GM23338 (cell line): ENCODE measurements around the gene PCBP4. TPM values are rescaled to one million over a fixed set of nuclear protein-coding genes. Genes with fewer than 3 reads are reported as not detected.
"Not testable (repeated sequence)": the region's sequence is repeated elsewhere in the genome, so short reads cannot be mapped to it uniquely, and the experiment has no call there.

ENCODE experiments used
- ATAC-seq: fragments of 200-7000 bp; cut with Tn5 transposase; 3 replicates; pipeline ENCODE4 v1.9.1; 2020
- DNase-seq: peaks from one replicate; pipeline ENCODE4 v3.0.0-alpha.2; 2015; ENCODE audit warnings: low spot score
- H2AFZ ChIP-seq: fragments of 200-600 bp; sonication (generic); 2 replicates; pipeline ENCODE4 v1.8.0; 2016; ENCODE audit warnings: antibody characterized with exemption, mild to moderate bottlenecking, moderate library complexity
- H3F3A ChIP-seq: fragments of 200-600 bp; sonication (generic); replicated peaks from 2 replicates; pipeline ENCODE4 v1.8.0; 2017; ENCODE audit warnings: antibody characterized with exemption, mixed run types, low read depth
- H3K27ac ChIP-seq: fragments of 200-600 bp; sonication (generic); 2 replicates; pipeline ENCODE4 v1.6.1; 2016; ENCODE audit warnings: low read depth
- H3K27me3 ChIP-seq: fragments of 200-600 bp; sonication (generic); 2 replicates; pipeline ENCODE4 v1.8.0; 2016; ENCODE audit warnings: mild to moderate bottlenecking, mixed run types, moderate library complexity; ENCODE audit not compliant: insufficient read depth
- H3K36me3 ChIP-seq: fragments of 200-600 bp; sonication (generic); 2 replicates; pipeline ENCODE4 v1.8.0; 2016; ENCODE audit warnings: mild to moderate bottlenecking; ENCODE audit not compliant: insufficient read depth
- H3K4me1 ChIP-seq: fragments of 200-600 bp; sonication (generic); 2 replicates; pipeline ENCODE4 v1.8.0; 2016; ENCODE audit warnings: mild to moderate bottlenecking, moderate library complexity; ENCODE audit not compliant: insufficient read depth
- H3K4me2 ChIP-seq: fragments of 200-600 bp; sonication (generic); 2 replicates; pipeline ENCODE4 v1.7.1; 2017; ENCODE audit warnings: mixed run types
- H3K4me3 ChIP-seq: fragments of 200-600 bp; sonication (generic); 2 replicates; pipeline ENCODE4 v1.6.1; 2016; ENCODE audit warnings: mixed run types
- H3K79me2 ChIP-seq: fragments of 200-600 bp; sonication (generic); replicated peaks from 2 replicates; pipeline ENCODE4 v1.8.0; 2017; ENCODE audit warnings: mild to moderate bottlenecking; ENCODE audit not compliant: insufficient read depth
- H3K9me2 ChIP-seq: fragments of 200-600 bp; sonication (generic); 2 replicates; pipeline ENCODE4 v1.8.0; 2017; ENCODE audit not compliant: insufficient read depth
- H4K20me1 ChIP-seq: fragments of 200-600 bp; sonication (generic); replicated peaks from 2 replicates; pipeline ENCODE4 v1.8.0; 2017; ENCODE audit warnings: mild to moderate bottlenecking; ENCODE audit not compliant: insufficient read depth
- H3K27ac Mint-ChIP-seq: 2 replicates; pipeline ENCODE4 v1.8.0; 2020; ENCODE audit warnings: inconsistent platforms, mild to moderate bottlenecking, moderate library complexity, mixed read lengths
- H3K27me3 Mint-ChIP-seq: 3 replicates; pipeline ENCODE4 v1.8.0; 2022; ENCODE audit warnings: low read depth, mild to moderate bottlenecking, moderate library complexity, mixed read lengths, inconsistent platforms; ENCODE audit not compliant: insufficient read depth, poor library complexity
- H3K36me3 Mint-ChIP-seq: 3 replicates; pipeline ENCODE4 v1.8.0; 2021; ENCODE audit warnings: low read depth, mild to moderate bottlenecking, inconsistent platforms, moderate library complexity, mixed read lengths
- H3K4me1 Mint-ChIP-seq: 3 replicates; pipeline ENCODE4 v1.8.0; 2020; ENCODE audit warnings: mild to moderate bottlenecking, inconsistent platforms, mixed read lengths
- H3K4me3 Mint-ChIP-seq: 3 replicates; pipeline ENCODE4 v1.8.0; 2021; ENCODE audit warnings: moderate library complexity, mild to moderate bottlenecking, inconsistent platforms, mixed read lengths
- H3K9me3 Mint-ChIP-seq: 3 replicates; pipeline ENCODE4 v1.8.0; 2020; ENCODE audit warnings: moderate library complexity, mild to moderate bottlenecking, inconsistent platforms, mixed read lengths
- EZH2 ChIP-seq: fragments of 200-600 bp; sonication (generic); IDR thresholded peaks from one replicate; pipeline ENCODE4 v1.8.0; 2017; ENCODE audit warnings: antibody characterized with exemption, mild to moderate bottlenecking, low read depth; ENCODE audit not compliant: unreplicated experiment
- REST ChIP-seq: IDR thresholded peaks from one replicate; pipeline ENCODE4 v1.6.1; 2018; ENCODE audit warnings: antibody characterized with exemption; ENCODE audit not compliant: unreplicated experiment
- ZNF331 ChIP-seq: fragments of 250-450 bp; sonication (Bioruptor Pico); IDR thresholded peaks from 2 replicates; pipeline ENCODE4 v1.5.0; 2020; ENCODE audit warnings: low read depth, mild to moderate bottlenecking, moderate library complexity
- polyA plus RNA-seq: library from polyadenylated mRNA; unstranded; fragments of >200 nt; fragmentation: Nextera tagmentation; extraction: Ambion mirVana; gene quantifications from 2 replicates; pipeline ENCODE4 v1.2.1, GENCODE V29; 2016
- total RNA-seq: library from RNA; depleted of rRNA; stranded (reverse); fragments of >200 nt; shearing (Covaris generic); gene quantifications from 2 replicates; pipeline ENCODE4 v1.2.3, GENCODE V29; 2014

PCBP4 gene
- total and polyA plus RNA-seq, 2 experiments from 2014 or later = 11.8 to 37.6 TPM

- H2AFZ ChIP-seq = no peak overlapping the region
- H3K4me2 ChIP-seq = no peak overlapping the region
- H3K4me3 ChIP-seq = no peak overlapping the region
- no peak overlapping the region for H3K27ac Mint-ChIP-seq
- H3K4me1 Mint-ChIP-seq = no peaks in the 10 kb centered on the region
- H3K4me1 ChIP-seq = no peaks in the 10 kb centered on the region
- H3K27me3 Mint-ChIP-seq = peaks cover 2% of the 10 kb centered on the region
- no peak for TF ChIP-seq EZH2
- H3K36me3 ChIP-seq = peaks cover 7% of the 10 kb centered on the region; the same call in 1 of the 2 replicates
- peaks cover 46% of the 10 kb centered on the region for H3K36me3 Mint-ChIP-seq
- H4K20me1 ChIP-seq = peaks cover 3% of the 10 kb centered on the region
- no peaks in the 10 kb centered on the region for H3F3A ChIP-seq
- no peak for ATAC-seq
- H3K79me2 ChIP-seq = no peaks in the 10 kb centered on the region
- H3K27ac ChIP-seq = no peak overlapping the region
- H3K4me3 Mint-ChIP-seq = no peak overlapping the region
- no peaks in the 10 kb centered on the region for H3K9me3 Mint-ChIP-seq
- DNase-seq = no peak
- H3K27me3 ChIP-seq = no peaks in the 10 kb centered on the region
- no peaks in the 10 kb centered on the region for H3K9me2 ChIP-seq
These were observed 36.8 kb downstream of the PCBP4 start for GRCh38 chr3:51930439-51930838.

GRCh38 chr3:51929420-51930003, 37.7 kb downstream of the PCBP4 start:
- H3K4me3 ChIP-seq = no peak overlapping the region
- H3K4me2 ChIP-seq = no peak overlapping the region
- no peak overlapping the region for H2AFZ ChIP-seq
- Mint-ChIP-seq H3K4me3 (no peak overlapping the region), H3K27ac (no peak overlapping the region), H3K4me1 (no peaks in the 10 kb centered on the region), H3K27me3 (peaks cover 2% of the 10 kb centered on the region), H3K36me3 (peaks cover 36% of the 10 kb centered on the region), H3K9me3 (no peaks in the 10 kb centered on the region)
- H3K9me2 ChIP-seq = no peaks in the 10 kb centered on the region
- H4K20me1 ChIP-seq = peaks cover 3% of the 10 kb centered on the region
- TF ChIP-seq ZNF331 (CRISPR knock-in tag) = no peak
- peak; percentile 93 for TF ChIP-seq REST
- no peaks in the 10 kb centered on the region for H3K79me2 ChIP-seq
- DNase-seq = peak; percentile 66
- no peak overlapping the region for H3K27ac ChIP-seq
- peak; percentile 83 for ATAC-seq
- H3K36me3 ChIP-seq = peaks cover under 1% of the 10 kb centered on the region; the same call in 1 of the 2 replicates
- H3K27me3 ChIP-seq = no peaks in the 10 kb centered on the region
- H3F3A ChIP-seq = no peaks in the 10 kb centered on the region
- H3K4me1 ChIP-seq = no peaks in the 10 kb centered on the region

GRCh38 chr3:51928981-51929380, 38.3 kb downstream of the PCBP4 start:
- H3F3A ChIP-seq, H3K4me1 Mint-ChIP-seq, H3K4me3 ChIP-seq, ATAC-seq, H3K4me2 ChIP-seq, H3K9me3 Mint-ChIP-seq, H3K27ac ChIP-seq, H3K9me2 ChIP-seq, H3K79me2 ChIP-seq, H3K27ac Mint-ChIP-seq, H3K36me3 ChIP-seq, H3K4me1 ChIP-seq, H2AFZ ChIP-seq, H4K20me1 ChIP-seq, H3K27me3 Mint-ChIP-seq, DNase-seq, H3K27me3 ChIP-seq, H3K4me3 Mint-ChIP-seq: not testable (repeated sequence)
- H3K36me3 Mint-ChIP-seq = peaks cover 31% of the 10 kb centered on the region
